Type B pancreatic cell (in vitro differentiated cells): ENCODE data around the gene ZNF438. TPM values are rescaled to one million over a fixed set of nuclear protein-coding genes. Genes with fewer than 3 reads are reported as not detected.

Experiments used
- DNase-seq: peaks from one replicate; pipeline ENCODE4 v3.0.0; 2021; ENCODE audit warnings: mixed read lengths; ENCODE audit not compliant: unreplicated experiment; ENCODE audit errors: extremely low spot score
- H3K27ac Mint-ChIP-seq: 2 replicates; pipeline ENCODE4 v1.8.0; 2021; ENCODE audit warnings: mild to moderate bottlenecking, mixed read lengths
- H3K27me3 Mint-ChIP-seq: 2 replicates; pipeline ENCODE4 v1.8.0; 2021; ENCODE audit warnings: mixed read lengths
- H3K36me3 Mint-ChIP-seq: 2 replicates; pipeline ENCODE4 v1.8.0; 2021; ENCODE audit warnings: mixed read lengths
- H3K4me1 Mint-ChIP-seq: one replicate; pipeline ENCODE4 v1.8.0; 2021; ENCODE audit warnings: mixed read lengths; ENCODE audit not compliant: unreplicated experiment
- H3K4me3 Mint-ChIP-seq: 2 replicates; pipeline ENCODE4 v1.8.0; 2021; ENCODE audit warnings: mild to moderate bottlenecking, mixed read lengths
- H3K9me3 Mint-ChIP-seq: 2 replicates; pipeline ENCODE4 v1.8.0; 2021; ENCODE audit warnings: mixed read lengths
- CTCF ChIP-seq: fragments of 200-600 bp; sonication (generic); conservative IDR thresholded peaks from 2 replicates; pipeline ENCODE4 v1.5.0; 2021; ENCODE audit warnings: antibody characterized with exemption, mild to moderate bottlenecking
- total RNA-seq: library from RNA; stranded (reverse); gene quantifications from 2 replicates; pipeline ENCODE4 v1.2.1, GENCODE V29; 2021; ENCODE audit warnings: low replicate concordance

ZNF438 gene
- total RNA-seq, 1 donor from 2014 or later: 3.7 TPM

GRCh38 chr10:31017534-31018355 is 13.9 kb downstream of the ZNF438 start:
- TF ChIP-seq CTCF: no peak
- DNase-seq: no peak
- no peaks in the 10 kb centered on the region for H3K27me3 Mint-ChIP-seq
- H3K36me3 Mint-ChIP-seq: no peaks in the 10 kb centered on the region
- H3K4me3 Mint-ChIP-seq: no peak overlapping the region
- no peaks in the 10 kb centered on the region for H3K9me3 Mint-ChIP-seq
- peaks cover 20% of the 10 kb centered on the region for H3K4me1 Mint-ChIP-seq
- no peak overlapping the region for H3K27ac Mint-ChIP-seq

GRCh38 chr10:31014161-31014875 is 17.3 kb downstream of the ZNF438 start:
- no peaks in the 10 kb centered on the region for H3K9me3 Mint-ChIP-seq
- H3K36me3 Mint-ChIP-seq: no peaks in the 10 kb centered on the region
- TF ChIP-seq CTCF: no peak
- DNase-seq: no peak
- H3K27ac Mint-ChIP-seq: no peak overlapping the region
- H3K27me3 Mint-ChIP-seq: no peaks in the 10 kb centered on the region
- peaks cover 30% of the 10 kb centered on the region for H3K4me1 Mint-ChIP-seq
- H3K4me3 Mint-ChIP-seq: no peak overlapping the region

GRCh38 chr10:31013331-31013730 is 18.3 kb downstream of the ZNF438 start:
- no peaks in the 10 kb centered on the region for H3K36me3 Mint-ChIP-seq
- H3K27ac Mint-ChIP-seq: peak overlapping the region; percentile 3
- no peak for DNase-seq
- no peak overlapping the region for H3K4me3 Mint-ChIP-seq
- H3K27me3 Mint-ChIP-seq: no peaks in the 10 kb centered on the region
- peaks cover 20% of the 10 kb centered on the region for H3K4me1 Mint-ChIP-seq
- no peak for TF ChIP-seq CTCF
- H3K9me3 Mint-ChIP-seq: no peaks in the 10 kb centered on the region

GRCh38 chr10:31011665-31012022 is 20.0 kb downstream of the ZNF438 start:
- Mint-ChIP-seq H3K4me3 (no peak overlapping the region), H3K9me3 (no peaks in the 10 kb centered on the region), H3K27me3 (no peaks in the 10 kb centered on the region), H3K36me3 (no peaks in the 10 kb centered on the region), H3K4me1 (peaks cover 20% of the 10 kb centered on the region), H3K27ac (no peak overlapping the region)
- no peak for DNase-seq
- TF ChIP-seq CTCF: no peak

GRCh38 chr10:31011017-31011664 is 20.5 kb downstream of the ZNF438 start:
- no peak overlapping the region for H3K27ac Mint-ChIP-seq
- H3K27me3 Mint-ChIP-seq: no peaks in the 10 kb centered on the region
- H3K4me3 Mint-ChIP-seq: no peak overlapping the region
- peaks cover 20% of the 10 kb centered on the region for H3K4me1 Mint-ChIP-seq
- DNase-seq: no peak
- no peaks in the 10 kb centered on the region for H3K36me3 Mint-ChIP-seq
- no peaks in the 10 kb centered on the region for H3K9me3 Mint-ChIP-seq
- TF ChIP-seq CTCF: no peak
